ENCODE data around the gene RPL13A. TPM values are rescaled to one million over a fixed set of nuclear protein-coding genes. Genes with fewer than 3 reads are reported as not detected.

RPL13A gene
- total and polyA plus RNA-seq, 2 of the 13 experiments (the other 11 are each of a cell fraction or from before 2014, with no cell fraction given), result 2,601 to 3,407 TPM

DNA sequence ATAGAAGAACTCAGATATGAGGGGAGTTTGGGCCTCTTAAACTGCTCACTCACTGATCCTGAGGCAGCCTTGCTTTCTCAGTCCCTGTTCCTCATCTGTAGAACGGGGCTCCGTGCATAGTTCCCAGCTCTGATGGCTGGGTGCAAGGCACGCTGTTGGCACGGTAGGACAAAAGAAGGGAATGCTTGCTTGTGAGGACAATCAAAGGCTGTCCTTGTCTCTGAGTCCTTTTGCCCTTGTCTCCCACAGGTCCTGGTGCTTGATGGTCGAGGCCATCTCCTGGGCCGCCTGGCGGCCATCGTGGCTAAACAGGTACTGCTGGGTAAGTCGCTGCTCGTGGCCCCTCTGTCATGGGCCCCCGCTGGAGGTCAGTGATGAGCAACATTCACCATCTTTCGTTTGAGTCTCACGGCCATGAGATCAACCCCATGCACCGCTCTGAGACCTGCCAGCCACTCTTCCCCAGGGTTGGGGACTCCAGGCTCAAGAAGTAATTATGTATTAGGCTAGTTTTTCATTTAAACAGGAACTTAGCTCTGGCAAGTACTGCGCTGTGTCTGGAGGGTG, 2.3 kb downstream of the RPL13A start (continued):
- TF ChIP-seq, protein P1, sequence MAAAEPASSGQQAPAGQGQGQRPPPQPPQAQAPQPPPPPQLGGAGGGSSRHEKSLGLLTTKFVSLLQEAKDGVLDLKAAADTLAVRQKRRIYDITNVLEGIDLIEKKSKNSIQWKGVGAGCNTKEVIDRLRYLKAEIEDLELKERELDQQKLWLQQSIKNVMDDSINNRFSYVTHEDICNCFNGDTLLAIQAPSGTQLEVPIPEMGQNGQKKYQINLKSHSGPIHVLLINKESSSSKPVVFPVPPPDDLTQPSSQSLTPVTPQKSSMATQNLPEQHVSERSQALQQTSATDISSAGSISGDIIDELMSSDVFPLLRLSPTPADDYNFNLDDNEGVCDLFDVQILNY (CRISPR knock-in tag; conservative IDR thresholded peaks at IDR 0.05), result 0 out of 2 replicates have a peak, but pooled peaks have one; percentile 17
- TF ChIP-seq, protein P2, sequence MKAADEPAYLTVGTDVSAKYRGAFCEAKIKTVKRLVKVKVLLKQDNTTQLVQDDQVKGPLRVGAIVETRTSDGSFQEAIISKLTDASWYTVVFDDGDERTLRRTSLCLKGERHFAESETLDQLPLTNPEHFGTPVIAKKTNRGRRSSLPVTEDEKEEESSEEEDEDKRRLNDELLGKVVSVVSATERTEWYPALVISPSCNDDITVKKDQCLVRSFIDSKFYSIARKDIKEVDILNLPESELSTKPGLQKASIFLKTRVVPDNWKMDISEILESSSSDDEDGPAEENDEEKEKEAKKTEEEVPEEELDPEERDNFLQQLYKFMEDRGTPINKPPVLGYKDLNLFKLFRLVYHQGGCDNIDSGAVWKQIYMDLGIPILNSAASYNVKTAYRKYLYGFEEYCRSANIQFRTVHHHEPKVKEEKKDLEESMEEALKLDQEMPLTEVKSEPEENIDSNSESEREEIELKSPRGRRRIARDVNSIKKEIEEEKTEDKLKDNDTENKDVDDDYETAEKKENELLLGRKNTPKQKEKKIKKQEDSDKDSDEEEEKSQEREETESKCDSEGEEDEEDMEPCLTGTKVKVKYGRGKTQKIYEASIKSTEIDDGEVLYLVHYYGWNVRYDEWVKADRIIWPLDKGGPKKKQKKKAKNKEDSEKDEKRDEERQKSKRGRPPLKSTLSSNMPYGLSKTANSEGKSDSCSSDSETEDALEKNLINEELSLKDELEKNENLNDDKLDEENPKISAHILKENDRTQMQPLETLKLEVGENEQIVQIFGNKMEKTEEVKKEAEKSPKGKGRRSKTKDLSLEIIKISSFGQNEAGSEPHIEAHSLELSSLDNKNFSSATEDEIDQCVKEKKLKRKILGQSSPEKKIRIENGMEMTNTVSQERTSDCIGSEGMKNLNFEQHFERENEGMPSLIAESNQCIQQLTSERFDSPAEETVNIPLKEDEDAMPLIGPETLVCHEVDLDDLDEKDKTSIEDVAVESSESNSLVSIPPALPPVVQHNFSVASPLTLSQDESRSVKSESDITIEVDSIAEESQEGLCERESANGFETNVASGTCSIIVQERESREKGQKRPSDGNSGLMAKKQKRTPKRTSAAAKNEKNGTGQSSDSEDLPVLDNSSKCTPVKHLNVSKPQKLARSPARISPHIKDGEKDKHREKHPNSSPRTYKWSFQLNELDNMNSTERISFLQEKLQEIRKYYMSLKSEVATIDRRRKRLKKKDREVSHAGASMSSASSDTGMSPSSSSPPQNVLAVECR (CRISPR knock-in tag; IDR thresholded peaks at IDR 0.05; ENCODE audit: borderline replicate concordance), result peak; percentile 33; the same call in 1 of the 2 replicates
- TF ChIP-seq, protein P3, sequence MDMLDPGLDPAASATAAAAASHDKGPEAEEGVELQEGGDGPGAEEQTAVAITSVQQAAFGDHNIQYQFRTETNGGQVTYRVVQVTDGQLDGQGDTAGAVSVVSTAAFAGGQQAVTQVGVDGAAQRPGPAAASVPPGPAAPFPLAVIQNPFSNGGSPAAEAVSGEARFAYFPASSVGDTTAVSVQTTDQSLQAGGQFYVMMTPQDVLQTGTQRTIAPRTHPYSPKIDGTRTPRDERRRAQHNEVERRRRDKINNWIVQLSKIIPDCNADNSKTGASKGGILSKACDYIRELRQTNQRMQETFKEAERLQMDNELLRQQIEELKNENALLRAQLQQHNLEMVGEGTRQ (IDR thresholded peaks at IDR 0.05; ENCODE audit: low read depth, low read length), result no peak
- TF ChIP-seq, protein P3 (CRISPR knock-in tag; IDR thresholded peaks at IDR 0.05; ENCODE audit: borderline replicate concordance), result no peak
- TF ChIP-seq ZKSCAN8 (CRISPR knock-in tag; IDR thresholded peaks at IDR 0.05; ENCODE audit: borderline replicate concordance), result no peak
- TF ChIP-seq KDM3A (CRISPR knock-in tag; IDR thresholded peaks at IDR 0.05; ENCODE audit: low read depth), result peak; percentile 57; the same call in 1 of the 2 replicates
- TF ChIP-seq TP53 (CRISPR knock-in tag; conservative IDR thresholded peaks at IDR 0.05), result no peak
- TF ChIP-seq HOXA5 (CRISPR knock-in tag; IDR thresholded peaks at IDR 0.05), result 0 out of 2 replicates have a peak, but pooled peaks have one; percentile 38
- peak; percentile 38; the same call in 1 of the 2 replicates for TF ChIP-seq RAD21 (CRISPR knock-in tag; IDR thresholded peaks at IDR 0.05)
- no peak for TF ChIP-seq SMARCE1 (IDR thresholded peaks at IDR 0.05; ENCODE audit: borderline replicate concordance)
- TF ChIP-seq ZNF670 (CRISPR knock-in tag; IDR thresholded peaks at IDR 0.05; ENCODE audit: borderline replicate concordance), result no peak
- TF ChIP-seq ZSCAN22 (CRISPR knock-in tag; IDR thresholded peaks at IDR 0.05), result no peak
- TF ChIP-seq HMGA1 (CRISPR knock-in tag; conservative IDR thresholded peaks at IDR 0.05), result no peak
- TF ChIP-seq, protein P4, sequence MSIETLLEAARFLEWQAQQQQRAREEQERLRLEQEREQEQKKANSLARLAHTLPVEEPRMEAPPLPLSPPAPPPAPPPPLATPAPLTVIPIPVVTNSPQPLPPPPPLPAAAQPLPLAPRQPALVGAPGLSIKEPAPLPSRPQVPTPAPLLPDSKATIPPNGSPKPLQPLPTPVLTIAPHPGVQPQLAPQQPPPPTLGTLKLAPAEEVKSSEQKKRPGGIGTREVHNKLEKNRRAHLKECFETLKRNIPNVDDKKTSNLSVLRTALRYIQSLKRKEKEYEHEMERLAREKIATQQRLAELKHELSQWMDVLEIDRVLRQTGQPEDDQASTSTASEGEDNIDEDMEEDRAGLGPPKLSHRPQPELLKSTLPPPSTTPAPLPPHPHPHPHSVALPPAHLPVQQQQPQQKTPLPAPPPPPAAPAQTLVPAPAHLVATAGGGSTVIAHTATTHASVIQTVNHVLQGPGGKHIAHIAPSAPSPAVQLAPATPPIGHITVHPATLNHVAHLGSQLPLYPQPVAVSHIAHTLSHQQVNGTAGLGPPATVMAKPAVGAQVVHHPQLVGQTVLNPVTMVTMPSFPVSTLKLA (IDR thresholded peaks at IDR 0.05), result 0 out of 2 replicates have a peak, but pooled peaks have one; percentile 10
- TF ChIP-seq ZNF567 (CRISPR knock-in tag; IDR thresholded peaks at IDR 0.05; ENCODE audit: borderline replicate concordance), result no peak
- no peak for TF ChIP-seq REL (CRISPR knock-in tag; conservative IDR thresholded peaks at IDR 0.05)
- TF ChIP-seq, protein P5, sequence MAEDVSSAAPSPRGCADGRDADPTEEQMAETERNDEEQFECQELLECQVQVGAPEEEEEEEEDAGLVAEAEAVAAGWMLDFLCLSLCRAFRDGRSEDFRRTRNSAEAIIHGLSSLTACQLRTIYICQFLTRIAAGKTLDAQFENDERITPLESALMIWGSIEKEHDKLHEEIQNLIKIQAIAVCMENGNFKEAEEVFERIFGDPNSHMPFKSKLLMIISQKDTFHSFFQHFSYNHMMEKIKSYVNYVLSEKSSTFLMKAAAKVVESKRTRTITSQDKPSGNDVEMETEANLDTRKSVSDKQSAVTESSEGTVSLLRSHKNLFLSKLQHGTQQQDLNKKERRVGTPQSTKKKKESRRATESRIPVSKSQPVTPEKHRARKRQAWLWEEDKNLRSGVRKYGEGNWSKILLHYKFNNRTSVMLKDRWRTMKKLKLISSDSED (CRISPR knock-in tag; IDR thresholded peaks at IDR 0.05), result no peak

All from HepG2 (cell line).